GM23338 (cell line): ENCODE measurements around the gene OPN4. TPM values are rescaled to one million over a fixed set of nuclear protein-coding genes. Genes with fewer than 3 reads are reported as not detected.

Experiments
- ATAC-seq: fragments of 200-7000 bp; cut with Tn5 transposase; 3 replicates; pipeline ENCODE4 v1.9.1; 2020
- DNase-seq: peaks from one replicate; pipeline ENCODE4 v3.0.0-alpha.2; 2015; ENCODE audit warnings: low spot score
- H2AFZ ChIP-seq: fragments of 200-600 bp; sonication (generic); 2 replicates; pipeline ENCODE4 v1.8.0; 2016; ENCODE audit warnings: antibody characterized with exemption, mild to moderate bottlenecking, moderate library complexity
- H3F3A ChIP-seq: fragments of 200-600 bp; sonication (generic); replicated peaks from 2 replicates; pipeline ENCODE4 v1.8.0; 2017; ENCODE audit warnings: antibody characterized with exemption, mixed run types, low read depth
- H3K27ac ChIP-seq: fragments of 200-600 bp; sonication (generic); 2 replicates; pipeline ENCODE4 v1.6.1; 2016; ENCODE audit warnings: low read depth
- H3K27me3 ChIP-seq: fragments of 200-600 bp; sonication (generic); 2 replicates; pipeline ENCODE4 v1.8.0; 2016; ENCODE audit warnings: mild to moderate bottlenecking, mixed run types, moderate library complexity; ENCODE audit not compliant: insufficient read depth
- H3K36me3 ChIP-seq: fragments of 200-600 bp; sonication (generic); 2 replicates; pipeline ENCODE4 v1.8.0; 2016; ENCODE audit warnings: mild to moderate bottlenecking; ENCODE audit not compliant: insufficient read depth
- H3K4me1 ChIP-seq: fragments of 200-600 bp; sonication (generic); 2 replicates; pipeline ENCODE4 v1.8.0; 2016; ENCODE audit warnings: mild to moderate bottlenecking, moderate library complexity; ENCODE audit not compliant: insufficient read depth
- H3K4me2 ChIP-seq: fragments of 200-600 bp; sonication (generic); 2 replicates; pipeline ENCODE4 v1.7.1; 2017; ENCODE audit warnings: mixed run types
- H3K4me3 ChIP-seq: fragments of 200-600 bp; sonication (generic); 2 replicates; pipeline ENCODE4 v1.6.1; 2016; ENCODE audit warnings: mixed run types
- H3K79me2 ChIP-seq: fragments of 200-600 bp; sonication (generic); replicated peaks from 2 replicates; pipeline ENCODE4 v1.8.0; 2017; ENCODE audit warnings: mild to moderate bottlenecking; ENCODE audit not compliant: insufficient read depth
- H3K9me2 ChIP-seq: fragments of 200-600 bp; sonication (generic); 2 replicates; pipeline ENCODE4 v1.8.0; 2017; ENCODE audit not compliant: insufficient read depth
- H4K20me1 ChIP-seq: fragments of 200-600 bp; sonication (generic); replicated peaks from 2 replicates; pipeline ENCODE4 v1.8.0; 2017; ENCODE audit warnings: mild to moderate bottlenecking; ENCODE audit not compliant: insufficient read depth
- H3K27ac Mint-ChIP-seq: 2 replicates; pipeline ENCODE4 v1.8.0; 2020; ENCODE audit warnings: inconsistent platforms, mild to moderate bottlenecking, moderate library complexity, mixed read lengths
- H3K27me3 Mint-ChIP-seq: 3 replicates; pipeline ENCODE4 v1.8.0; 2022; ENCODE audit warnings: low read depth, mild to moderate bottlenecking, moderate library complexity, mixed read lengths, inconsistent platforms; ENCODE audit not compliant: insufficient read depth, poor library complexity
- H3K36me3 Mint-ChIP-seq: 3 replicates; pipeline ENCODE4 v1.8.0; 2021; ENCODE audit warnings: low read depth, mild to moderate bottlenecking, inconsistent platforms, moderate library complexity, mixed read lengths
- H3K4me1 Mint-ChIP-seq: 3 replicates; pipeline ENCODE4 v1.8.0; 2020; ENCODE audit warnings: mild to moderate bottlenecking, inconsistent platforms, mixed read lengths
- H3K4me3 Mint-ChIP-seq: 3 replicates; pipeline ENCODE4 v1.8.0; 2021; ENCODE audit warnings: moderate library complexity, mild to moderate bottlenecking, inconsistent platforms, mixed read lengths
- H3K9me3 Mint-ChIP-seq: 3 replicates; pipeline ENCODE4 v1.8.0; 2020; ENCODE audit warnings: moderate library complexity, mild to moderate bottlenecking, inconsistent platforms, mixed read lengths
- CREB1 ChIP-seq: fragments of 250-450 bp; sonication (Bioruptor Pico); IDR thresholded peaks from 2 replicates; pipeline ENCODE4 v1.5.0; 2020; ENCODE audit warnings: low read depth, mild to moderate bottlenecking, moderate library complexity
- CTCF ChIP-seq, 2 experiments: fragments of 200-600 bp in 1 of 2; sonication (generic) in 1 of 2; conservative IDR thresholded peaks; 2 replicates each; pipeline versions ENCODE4 v1.5.1 to v1.6.1; 2016 to 2017; ENCODE audit warnings: antibody characterized with exemption in 2 of 2, low read depth in 2 of 2, mild to moderate bottlenecking in 2 of 2, moderate library complexity in 1 of 2
- ETS1 ChIP-seq: IDR thresholded peaks from 2 replicates; pipeline ENCODE4 v1.6.1; 2016; ENCODE audit warnings: antibody characterized with exemption
- EZH2 ChIP-seq: fragments of 200-600 bp; sonication (generic); IDR thresholded peaks from one replicate; pipeline ENCODE4 v1.8.0; 2017; ENCODE audit warnings: antibody characterized with exemption, mild to moderate bottlenecking, low read depth; ENCODE audit not compliant: unreplicated experiment
- JUNB ChIP-seq: IDR thresholded peaks from one replicate; pipeline ENCODE4 v1.6.1; 2016; ENCODE audit warnings: antibody characterized with exemption; ENCODE audit not compliant: unreplicated experiment
- POLR2AphosphoS5 ChIP-seq: IDR thresholded peaks from 2 replicates; pipeline ENCODE4 v1.6.1; 2016; ENCODE audit warnings: antibody characterized with exemption, low read depth
- REST ChIP-seq: IDR thresholded peaks from one replicate; pipeline ENCODE4 v1.6.1; 2018; ENCODE audit warnings: antibody characterized with exemption; ENCODE audit not compliant: unreplicated experiment
- STAT1 ChIP-seq: IDR thresholded peaks from one replicate; pipeline ENCODE4 v1.6.1; 2016; ENCODE audit warnings: antibody characterized with exemption; ENCODE audit not compliant: unreplicated experiment
- ZNF114 ChIP-seq: fragments of 250-450 bp; sonication (Bioruptor Pico); IDR thresholded peaks from 2 replicates; pipeline ENCODE4 v1.5.0; 2020; ENCODE audit warnings: mild to moderate bottlenecking, moderate library complexity
- ZNF331 ChIP-seq: fragments of 250-450 bp; sonication (Bioruptor Pico); IDR thresholded peaks from 2 replicates; pipeline ENCODE4 v1.5.0; 2020; ENCODE audit warnings: low read depth, mild to moderate bottlenecking, moderate library complexity
- ZNF462 ChIP-seq: fragments of 250-450 bp; sonication (Bioruptor Pico); IDR thresholded peaks from 2 replicates; pipeline ENCODE4 v1.5.0; 2020; ENCODE audit warnings: mild to moderate bottlenecking, moderate library complexity
- polyA plus RNA-seq: library from polyadenylated mRNA; unstranded; fragments of >200 nt; fragmentation: Nextera tagmentation; extraction: Ambion mirVana; gene quantifications from 2 replicates; pipeline ENCODE4 v1.2.1, GENCODE V29; 2016
- total RNA-seq: library from RNA; depleted of rRNA; stranded (reverse); fragments of >200 nt; shearing (Covaris generic); gene quantifications from 2 replicates; pipeline ENCODE4 v1.2.3, GENCODE V29; 2014

Gene OPN4
- total and polyA plus RNA-seq, 2 experiments from 2014 or later = not detected

GRCh38 chr10:86607674-86608073, 46.7 kb upstream of the OPN4 start:
- no peaks in the 10 kb centered on the region for H3K4me1 Mint-ChIP-seq
- H3K4me1 ChIP-seq = no peaks in the 10 kb centered on the region
- no peaks in the 10 kb centered on the region for H3K27me3 ChIP-seq
- DNase-seq (no peak), ATAC-seq (no peak)
- H3K79me2 ChIP-seq = no peaks in the 10 kb centered on the region
- H3K9me3 Mint-ChIP-seq = peaks cover 2% of the 10 kb centered on the region; the same call in 1 of the 3 replicates
- H3K36me3 Mint-ChIP-seq = no peaks in the 10 kb centered on the region
- no peak overlapping the region for H3K27ac ChIP-seq
- H3K9me2 ChIP-seq = peaks cover 4% of the 10 kb centered on the region; the same call in 1 of the 2 replicates
- H3K4me3 ChIP-seq = no peak overlapping the region
- H2AFZ ChIP-seq = no peak overlapping the region
- TF ChIP-seq CTCF (conservative IDR thresholded peaks at IDR 0.05; ENCODE audit: low read depth in 2 of 2) (no peak), ZNF462 (CRISPR knock-in tag) (no peak), ZNF114 (CRISPR knock-in tag) (no peak), STAT1 (no peak), CREB1 (CRISPR knock-in tag) (no peak), JUNB (no peak), EZH2 (no peak), REST (no peak), POLR2AphosphoS5 (no peak), ZNF331 (CRISPR knock-in tag) (no peak), ETS1 (no peak)
- no peaks in the 10 kb centered on the region for H3F3A ChIP-seq
- no peaks in the 10 kb centered on the region for H4K20me1 ChIP-seq
- H3K27ac Mint-ChIP-seq = no peak overlapping the region
- no peak overlapping the region for H3K4me3 Mint-ChIP-seq
- no peak overlapping the region for H3K4me2 ChIP-seq
- H3K27me3 Mint-ChIP-seq = no peaks in the 10 kb centered on the region
- H3K36me3 ChIP-seq = no peaks in the 10 kb centered on the region
